Measurements from ENCODE around the gene PCP4. TPM values are rescaled to one million over a fixed set of nuclear protein-coding genes. Genes with fewer than 3 reads are reported as not detected.
A peak's percentile ranks its signal among the peaks of the same experiment; 100 is the strongest.

The PCP4 gene
- total RNA-seq, 1 experiment from 2014 or later: 0.77 TPM

GRCh38 chr21:39850333-39850732 lies 16.9 kb upstream of the PCP4 start:
- Histone ChIP-seq H3T11ph (ENCODE audit: low read length) (no peak overlapping the region), H4K8ac (replicated peaks; ENCODE audit: insufficient read length, low read depth, low read length) (no peak overlapping the region), H3K56ac (ENCODE audit: insufficient read length, low read depth, low read length) (no peak overlapping the region), H2AK5ac (ENCODE audit: insufficient read length, low read length) (no peak overlapping the region), H3K14ac (ENCODE audit: insufficient read depth, low read length) (no peak overlapping the region), H4K91ac (ENCODE audit: insufficient read length, low read depth, low read length) (no peak overlapping the region), H3K4ac (ENCODE audit: low read depth, low read length) (no peak overlapping the region), H3K23ac (ENCODE audit: insufficient read length, low read depth, low read length) (no peak overlapping the region), H3K4me1 (ENCODE audit: insufficient read depth, low read length) (peaks cover 5% of the 10 kb centered on the region; the same call in 1 of the 2 replicates), H3K9me3 (ENCODE audit: control insufficient read depth, low read depth, low read length) (no peaks in the 10 kb centered on the region), H2AFZ (ENCODE audit: low read length) (no peak overlapping the region), H3K18ac (ENCODE audit: insufficient read length, low read depth, low read length) (no peak overlapping the region), H3K23me2 (ENCODE audit: insufficient read length, low read depth, low read length, poor library complexity, severe bottlenecking) (no peaks in the 10 kb centered on the region), H3K27me3 (ENCODE audit: insufficient read depth, low read length) (no peaks in the 10 kb centered on the region), H3K4me2 (ENCODE audit: insufficient read depth, insufficient read length, low read length) (no peak overlapping the region), H2BK120ac (ENCODE audit: low read depth, low read length, poor library complexity, severe bottlenecking) (no peak overlapping the region), H2BK12ac (ENCODE audit: insufficient read length, low read depth, low read length) (no peak overlapping the region), H3K27ac (ENCODE audit: insufficient read length, low read depth, low read length) (no peak overlapping the region), H2BK5ac (ENCODE audit: insufficient read length, low read length) (no peak overlapping the region), H4K20me1 (ENCODE audit: control insufficient read depth, insufficient read depth, insufficient read length) (no peaks in the 10 kb centered on the region), H3K79me2 (ENCODE audit: insufficient read depth, low read length) (no peaks in the 10 kb centered on the region), H2BK15ac (ENCODE audit: low read depth, low read length) (no peak overlapping the region), H2BK20ac (ENCODE audit: low read depth, low read length, poor library complexity, severe bottlenecking) (no peak overlapping the region), H4K5ac (ENCODE audit: insufficient read length, low read depth, low read length) (no peak overlapping the region), H3K9ac (ENCODE audit: extremely low read depth, insufficient read length, low read length) (no peak overlapping the region), H3K79me1 (ENCODE audit: insufficient read depth, low read depth, low read length, poor library complexity, severe bottlenecking) (no peaks in the 10 kb centered on the region)
- Mint-ChIP-seq H3K4me1 (peaks cover 15 to 19% of the 10 kb centered on the region in 2 experiments), H3K9me3 (peaks cover 3% of the 10 kb centered on the region in 2 experiments; a peak in 2 of 5 replicates), H3K27me3 (ENCODE audit: low read depth) (no peaks in the 10 kb centered on the region; the same call in 1 of the 2 replicates), H3K4me3 (no peak overlapping the region), H3K27ac (peak overlapping the region in 1 of 3 experiments; percentile 40; a peak in 1 of 7 replicates), H3K36me3 (ENCODE audit: insufficient read depth in 1 of 3, low read depth in 3 of 3) (peaks cover 0 to 7% (median 0%) of the 10 kb centered on the region in 3 experiments; a peak in 3 of 7 replicates)
- no peak for TF ChIP-seq CTCF (conservative IDR thresholded peaks at IDR 0.05)
- no CpG with 5 or more reads among the region's 2 CpGs for WGBS (ENCODE audit: extremely low coverage, insufficient read length, low lambda C conversion rate)
- no peak for DNase-seq

Measured in H9 (cell line).